MM.1S (cell line): ENCODE results near the gene SELENOW.

Source experiments
- EZH2 ChIP-seq: fragments of 300-600 bp; sonication (generic); optimal IDR thresholded peaks from 2 replicates; pipeline ENCODE3; 2017; ENCODE audit warnings: low read depth, mild to moderate bottlenecking, antibody characterized with exemption, low read length, mixed read lengths
- TF ChIP-seq, protein P1 (sequence below): fragments of 300-600 bp; sonication (generic); IDR thresholded peaks from 2 replicates; pipeline ENCODE4 v1.5.1; 2016; ENCODE audit warnings: antibody characterized with exemption, low read length, mixed read lengths

DNA sequence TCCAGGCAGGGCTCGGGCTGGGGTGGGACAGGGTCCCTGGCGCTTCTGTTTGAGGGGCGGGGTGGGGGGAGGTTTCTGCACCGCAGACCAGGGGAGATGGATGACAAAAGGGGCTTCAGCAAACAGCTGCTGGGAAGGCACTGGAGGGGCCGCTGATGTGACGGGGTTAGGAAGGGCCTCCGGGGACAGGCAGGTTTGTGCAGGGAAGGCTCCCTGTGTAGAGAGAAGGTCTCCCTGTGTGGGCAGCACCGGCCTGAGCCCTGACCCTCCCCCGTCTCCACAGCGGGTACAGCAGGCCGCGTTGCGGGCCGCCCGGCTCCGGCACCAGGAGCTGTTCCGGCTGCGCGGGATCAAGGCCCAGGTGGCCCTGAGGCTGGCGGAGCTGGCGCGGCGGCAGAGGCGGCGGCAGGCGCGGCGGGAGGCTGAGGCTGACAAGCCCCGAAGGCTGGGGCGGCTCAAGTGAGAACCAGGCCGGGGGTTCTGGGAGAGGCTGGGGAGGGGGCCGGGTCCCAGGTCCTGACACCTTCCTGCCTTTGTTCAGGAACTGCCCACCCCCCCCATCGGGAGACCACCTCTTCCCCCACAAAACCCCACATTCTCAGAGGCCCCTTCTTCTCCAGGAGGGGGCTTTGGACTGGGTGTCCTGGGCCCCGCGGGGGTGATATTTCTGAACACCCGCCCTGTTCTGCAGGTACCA is 23.3 kb upstream of the SELENOW start:
- TF ChIP-seq, protein P1, sequence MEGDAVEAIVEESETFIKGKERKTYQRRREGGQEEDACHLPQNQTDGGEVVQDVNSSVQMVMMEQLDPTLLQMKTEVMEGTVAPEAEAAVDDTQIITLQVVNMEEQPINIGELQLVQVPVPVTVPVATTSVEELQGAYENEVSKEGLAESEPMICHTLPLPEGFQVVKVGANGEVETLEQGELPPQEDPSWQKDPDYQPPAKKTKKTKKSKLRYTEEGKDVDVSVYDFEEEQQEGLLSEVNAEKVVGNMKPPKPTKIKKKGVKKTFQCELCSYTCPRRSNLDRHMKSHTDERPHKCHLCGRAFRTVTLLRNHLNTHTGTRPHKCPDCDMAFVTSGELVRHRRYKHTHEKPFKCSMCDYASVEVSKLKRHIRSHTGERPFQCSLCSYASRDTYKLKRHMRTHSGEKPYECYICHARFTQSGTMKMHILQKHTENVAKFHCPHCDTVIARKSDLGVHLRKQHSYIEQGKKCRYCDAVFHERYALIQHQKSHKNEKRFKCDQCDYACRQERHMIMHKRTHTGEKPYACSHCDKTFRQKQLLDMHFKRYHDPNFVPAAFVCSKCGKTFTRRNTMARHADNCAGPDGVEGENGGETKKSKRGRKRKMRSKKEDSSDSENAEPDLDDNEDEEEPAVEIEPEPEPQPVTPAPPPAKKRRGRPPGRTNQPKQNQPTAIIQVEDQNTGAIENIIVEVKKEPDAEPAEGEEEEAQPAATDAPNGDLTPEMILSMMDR: no peak
- TF ChIP-seq EZH2: no peak
